ENCODE data around the gene C1QTNF12.

Gene C1QTNF12

GRCh38 chr1:1213345-1214265 is 32.9 kb downstream of the C1QTNF12 start, which contains the start of gene TNFRSF4:
TSS of gene TNFRSF4 (minus strand) at chr1:1214153. CDS start at chr1:1214127, 26 bp downstream.
- DNase-seq (ENCODE audit: low spot score) = no peak

GRCh38 chr1:1212780-1213344 is 33.7 kb downstream of the C1QTNF12 start:
- DNase-seq (ENCODE audit: low spot score) = peak; percentile 67

- no peak for DNase-seq (ENCODE audit: low spot score)
These were observed 34.7 kb downstream of the C1QTNF12 start for GRCh38 chr1:1211541-1212441.

GRCh38 chr1:1210726-1211540 is 35.6 kb downstream of the C1QTNF12 start:
- DNase-seq (ENCODE audit: low spot score) = no peak

- DNase-seq (ENCODE audit: low spot score) = no peak
These were observed 37.6 kb downstream of the C1QTNF12 start for GRCh38 chr1:1208713-1209433.

- DNase-seq (ENCODE audit: low spot score) = no peak
These were observed 39.0 kb downstream of the C1QTNF12 start for GRCh38 chr1:1207571-1207892.

- no peak for DNase-seq (ENCODE audit: low spot score)
These were observed 39.5 kb downstream of the C1QTNF12 start for GRCh38 chr1:1206966-1207531.

GRCh38 chr1:1206376-1206965 is 40.1 kb downstream of the C1QTNF12 start, which contains the start of gene TNFRSF18:
TSS of gene TNFRSF18 (minus strand) at chr1:1206592. CDS start at chr1:1206571, 21 bp downstream.
- DNase-seq (ENCODE audit: low spot score) = no peak

GRCh38 chr1:1205769-1206375 is 40.6 kb downstream of the C1QTNF12 start:
- DNase-seq (ENCODE audit: low spot score) = no peak

- no peak for DNase-seq (ENCODE audit: low spot score)
These were observed 41.3 kb downstream of the C1QTNF12 start for GRCh38 chr1:1204998-1205768.

GRCh38 chr1:1204425-1204920 is 42.0 kb downstream of the C1QTNF12 start:
- DNase-seq (ENCODE audit: low spot score) = no peak

GRCh38 chr1:1203561-1204424 is 42.7 kb downstream of the C1QTNF12 start:
- DNase-seq (ENCODE audit: low spot score) = no peak

- DNase-seq (ENCODE audit: low spot score) = no peak
These were observed 43.5 kb downstream of the C1QTNF12 start for GRCh38 chr1:1202831-1203560.

GRCh38 chr1:1200876-1201810 is 45.4 kb downstream of the C1QTNF12 start:
- no peak for DNase-seq (ENCODE audit: low spot score)

GRCh38 chr1:1199961-1200875 is 46.3 kb downstream of the C1QTNF12 start:
- DNase-seq (ENCODE audit: low spot score) = no peak
